D721Med (cell line): ENCODE results near the gene RRAS2.
"Not testable (repeated sequence)": the region's sequence is repeated elsewhere in the genome, so short reads cannot be mapped to it uniquely, and the experiment has no call there.

Experiments
- DNase-seq: peaks from one replicate; pipeline ENCODE4 v3.0.0; 2011; ENCODE audit warnings: low spot score; ENCODE audit not compliant: insufficient read length
- FAIRE-seq: peaks from 2 replicates; lab custom pipeline; 2011; peaks lifted over from hg19 to GRCh38; lab: Jason Lieb, UNC
- CTCF ChIP-seq: IDR thresholded peaks from 2 replicates; pipeline ENCODE4 v1.5.1; 2012; ENCODE audit warnings: mild to moderate bottlenecking, control low read depth; ENCODE audit not compliant: insufficient read depth; ENCODE audit errors: missing control alignments

Gene RRAS2

GRCh38 chr11:14290422-14290821 is 68.6 kb downstream of the RRAS2 start:
- DNase-seq: no peak
- TF ChIP-seq CTCF: no peak
- FAIRE-seq: no peak

GRCh38 chr11:14288189-14288935 is 70.6 kb downstream of the RRAS2 start:
- FAIRE-seq: no peak
- no peak for TF ChIP-seq CTCF
- DNase-seq: no peak

GRCh38 chr11:14278869-14279268 is 80.1 kb downstream of the RRAS2 start:
- FAIRE-seq, DNase-seq: not testable (repeated sequence)

- no peak for DNase-seq
- TF ChIP-seq CTCF: no peak
- FAIRE-seq: no peak
Measured at GRCh38 chr11:14275076-14275475, 83.9 kb downstream of the RRAS2 start.

GRCh38 chr11:14273895-14274294 is 85.1 kb downstream of the RRAS2 start:
- no peak for DNase-seq
- TF ChIP-seq CTCF: no peak
- no peak for FAIRE-seq

GRCh38 chr11:14270690-14271542 is 88.1 kb downstream of the RRAS2 start:
- DNase-seq (no peak), FAIRE-seq (no peak)
- no peak for TF ChIP-seq CTCF

- FAIRE-seq (no peak), DNase-seq (no peak)
Measured at GRCh38 chr11:14269692-14270573, 89.0 kb downstream of the RRAS2 start.

More at GRCh38 chr11:14269692-14270573, 89.0 kb downstream of the RRAS2 start:
- TF ChIP-seq CTCF: no peak
